Activated B cell treated with CpG ODN at 0.5 μM for 24 hours (primary cell): ENCODE data around the gene TMC8. TPM values are rescaled to one million over a fixed set of nuclear protein-coding genes. Genes with fewer than 3 reads are reported as not detected.
A peak's percentile ranks its signal among the peaks of the same experiment; 100 is the strongest.

ENCODE experiments used
- ATAC-seq: fragments of 200-7000 bp; cut with Tn5 transposase; one replicate; pipeline ENCODE4 v1.10.0; 2021; ENCODE audit warnings: low read depth, mild to moderate bottlenecking, moderate library complexity
- CTCF ChIA-PET: fragments of 350-600 bp; sonication (Branson Sonifier 250); formaldehyde crosslinking; loops from one replicate; lab custom pipeline; 2021; ENCODE audit warnings: antibody characterized with exemption; lab: Charles Lee
- POLR2A ChIA-PET: fragments of 350-600 bp; sonication (Branson Sonifier 250); formaldehyde crosslinking; loops from one replicate; lab custom pipeline; 2021; ENCODE audit warnings: antibody characterized with exemption; lab: Charles Lee
- DNase-seq: peaks from one replicate; pipeline ENCODE4 v3.0.0; 2022
- H3K27ac Mint-ChIP-seq: one replicate; pipeline ENCODE4 v1.8.0; 2020; ENCODE audit warnings: mixed read lengths
- H3K27me3 Mint-ChIP-seq: one replicate; pipeline ENCODE4 v1.8.0; 2021; ENCODE audit warnings: mixed read lengths
- H3K36me3 Mint-ChIP-seq: one replicate; pipeline ENCODE4 v1.8.0; 2021; ENCODE audit warnings: low read depth, mixed read lengths
- H3K4me1 Mint-ChIP-seq: one replicate; pipeline ENCODE4 v1.8.0; 2021; ENCODE audit warnings: mixed read lengths
- H3K4me3 Mint-ChIP-seq: one replicate; pipeline ENCODE4 v1.8.0; 2020; ENCODE audit warnings: mild to moderate bottlenecking, mixed read lengths
- H3K9me3 Mint-ChIP-seq: one replicate; pipeline ENCODE4 v1.8.0; 2020; ENCODE audit warnings: mixed read lengths
- intact Hi-C: fragments of 100-400 bp; cut with micrococcal nuclease; formaldehyde crosslinking; loops from one replicate; pipeline ENCODE4 v1.15.1; 2024
- total RNA-seq: library from RNA; stranded (reverse); gene quantifications from 2 replicates; pipeline ENCODE4 v1.2.3, GENCODE V29; 2022
- TF ChIP-seq, protein P1 (sequence below): fragments of 200-600 bp; IDR thresholded peaks from one replicate; pipeline ENCODE4 v1.8.0; 2022; ENCODE audit warnings: antibody characterized with exemption, mild to moderate bottlenecking

Gene TMC8
- total RNA-seq, 1 donor from 2014 or later: 181 TPM

DNA sequence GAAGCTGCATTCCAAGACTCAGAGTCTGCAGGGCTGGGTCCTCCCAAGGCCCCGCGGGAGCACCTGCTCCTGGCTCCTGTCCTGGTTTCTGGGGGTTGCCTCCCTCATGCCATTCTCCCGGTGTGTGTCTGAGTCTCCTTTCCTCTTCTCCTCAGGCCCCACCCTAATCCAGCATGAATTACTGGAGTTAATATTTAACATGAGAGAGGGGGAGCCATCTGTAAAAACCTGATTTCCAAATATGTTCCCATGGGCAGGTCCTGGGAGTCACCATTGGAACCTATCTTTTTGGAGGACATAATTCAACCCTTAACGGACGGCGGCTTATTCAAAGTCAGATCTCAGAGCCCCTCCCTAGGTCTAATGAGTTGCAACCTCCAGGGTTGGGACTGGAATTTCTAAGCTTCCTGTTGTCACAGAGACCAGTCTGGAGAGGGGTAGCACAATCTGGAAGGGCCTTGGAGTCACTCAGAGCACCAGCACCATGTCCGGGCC lies 21.0 kb downstream of the TMC8 start:
- Mint-ChIP-seq H3K4me3 (no peak overlapping the region), H3K4me1 (peaks cover 83% of the 10 kb centered on the region), H3K36me3 (no peaks in the 10 kb centered on the region), H3K27ac (peak overlapping the region; percentile 73), H3K9me3 (no peaks in the 10 kb centered on the region), H3K27me3 (no peaks in the 10 kb centered on the region)
- intact Hi-C loops: loop anchor here (10.0 kb wide), 1 partner anchor 687 kb away; no protein-coding TSS in a partner anchor
- DNase-seq: no peak
- ChIA-PET POLR2A (interaction anchor here (0.6 to 48.2 kb wide), 4 partner anchors 20 to 192 kb away, joined by 3 to 2404 read pairs (median 523); partner anchors contain the start of genes AFMID, SYNGR2, TK1 and TMC6), CTCF (no interaction called here)
- no peak for ATAC-seq
- TF ChIP-seq, protein P1, sequence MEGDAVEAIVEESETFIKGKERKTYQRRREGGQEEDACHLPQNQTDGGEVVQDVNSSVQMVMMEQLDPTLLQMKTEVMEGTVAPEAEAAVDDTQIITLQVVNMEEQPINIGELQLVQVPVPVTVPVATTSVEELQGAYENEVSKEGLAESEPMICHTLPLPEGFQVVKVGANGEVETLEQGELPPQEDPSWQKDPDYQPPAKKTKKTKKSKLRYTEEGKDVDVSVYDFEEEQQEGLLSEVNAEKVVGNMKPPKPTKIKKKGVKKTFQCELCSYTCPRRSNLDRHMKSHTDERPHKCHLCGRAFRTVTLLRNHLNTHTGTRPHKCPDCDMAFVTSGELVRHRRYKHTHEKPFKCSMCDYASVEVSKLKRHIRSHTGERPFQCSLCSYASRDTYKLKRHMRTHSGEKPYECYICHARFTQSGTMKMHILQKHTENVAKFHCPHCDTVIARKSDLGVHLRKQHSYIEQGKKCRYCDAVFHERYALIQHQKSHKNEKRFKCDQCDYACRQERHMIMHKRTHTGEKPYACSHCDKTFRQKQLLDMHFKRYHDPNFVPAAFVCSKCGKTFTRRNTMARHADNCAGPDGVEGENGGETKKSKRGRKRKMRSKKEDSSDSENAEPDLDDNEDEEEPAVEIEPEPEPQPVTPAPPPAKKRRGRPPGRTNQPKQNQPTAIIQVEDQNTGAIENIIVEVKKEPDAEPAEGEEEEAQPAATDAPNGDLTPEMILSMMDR: no peak

DNA sequence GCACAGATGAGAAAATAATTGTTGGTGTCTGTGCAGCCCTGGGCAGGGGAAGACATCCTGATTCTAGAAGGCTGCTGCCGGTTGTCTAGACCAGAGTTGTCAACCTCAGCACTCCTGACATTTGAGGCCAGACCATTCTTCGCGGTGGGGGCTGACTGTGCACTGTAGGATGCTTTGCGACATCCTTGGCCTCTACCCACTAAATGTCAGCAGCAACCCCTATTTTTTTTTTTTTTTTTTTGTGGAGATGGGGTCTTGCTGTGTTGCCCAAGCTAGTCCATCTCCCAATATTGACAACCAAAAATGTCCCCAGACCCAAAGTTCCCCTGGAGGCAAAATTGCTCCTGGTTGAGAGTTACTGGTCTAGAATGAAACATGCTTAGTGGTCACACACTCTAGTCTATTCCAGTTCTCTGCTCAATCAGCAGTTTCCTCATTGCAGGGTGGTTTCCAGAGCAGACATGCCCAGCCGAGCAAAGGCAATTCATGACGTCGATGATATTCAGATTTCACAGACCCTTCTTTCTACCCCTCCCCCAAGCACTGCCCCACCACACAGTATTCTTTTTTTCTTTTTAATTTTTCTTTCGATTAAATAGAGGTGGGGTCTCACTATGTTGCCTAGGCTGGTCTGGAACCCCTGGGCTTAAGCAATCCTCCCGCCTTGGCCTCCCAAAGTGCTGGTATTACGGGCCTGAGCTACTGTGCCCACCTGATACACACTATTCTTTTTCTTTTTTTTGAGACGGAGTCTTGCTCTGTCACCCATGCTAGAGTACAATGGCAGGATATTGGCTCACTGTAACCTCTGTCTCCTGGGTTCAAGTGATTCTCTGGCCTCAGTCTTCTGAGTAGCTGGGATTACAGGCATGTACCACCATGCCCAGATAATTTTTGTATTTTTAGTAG lies 24.6 kb downstream of the TMC8 start:
- intact Hi-C loops: loop anchor here (1.0 to 10.0 kb wide), 6 partner anchors 8 to 690 kb away; partner anchors contain the start of gene SYNGR2
- no peaks in the 10 kb centered on the region for H3K27me3 Mint-ChIP-seq
- no peaks in the 10 kb centered on the region for H3K36me3 Mint-ChIP-seq
- ATAC-seq (peak; percentile 74), DNase-seq (no peak)
- TF ChIP-seq, protein P1: no peak
- ChIA-PET CTCF (interaction anchor here (0.6 to 1.2 kb wide), 3 partner anchors 22 to 1973 kb away, joined by 3 to 4 read pairs (median 3); partner anchors contain the start of gene TNRC6C), POLR2A (interaction anchor here (0.7 to 48.2 kb wide), 3 partner anchors 18 to 1186 kb away, joined by 9 to 2404 read pairs (median 1040); partner anchors contain the start of genes AFMID, SYNGR2, TK1 and TMC6)
- H3K9me3 Mint-ChIP-seq: no peaks in the 10 kb centered on the region
- H3K4me3 Mint-ChIP-seq: peak overlapping the region; percentile 72
- H3K27ac Mint-ChIP-seq: peak overlapping the region; percentile 97
- H3K4me1 Mint-ChIP-seq: peaks cover 82% of the 10 kb centered on the region

DNA sequence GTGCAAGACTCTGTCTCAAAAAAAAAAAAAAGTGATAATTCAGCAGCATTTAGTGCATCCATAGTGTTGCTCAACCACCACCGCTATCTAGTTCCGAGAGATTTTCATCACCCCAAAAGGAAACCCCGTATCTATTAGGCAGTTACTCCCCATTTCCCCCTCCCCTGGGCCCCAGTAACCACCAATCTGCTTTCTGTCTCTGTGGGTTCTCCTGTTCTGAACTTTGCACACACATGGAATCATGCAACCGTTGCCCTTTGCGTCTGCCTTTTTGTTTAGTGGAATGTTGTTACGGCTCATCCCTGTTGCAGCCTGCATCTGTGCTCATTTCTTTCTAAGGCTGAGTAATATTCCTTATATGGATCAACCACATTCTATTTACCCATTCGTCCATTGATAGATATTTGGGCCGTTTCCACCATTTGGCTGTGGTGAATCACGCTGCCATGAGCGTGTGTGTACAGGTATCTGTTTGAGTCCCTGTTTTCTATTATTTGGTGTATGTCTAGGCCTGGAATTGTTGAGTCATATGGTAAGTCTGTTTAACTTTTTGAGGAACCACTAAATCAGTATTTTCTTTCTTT lies 29.1 kb downstream of the TMC8 start:
- ChIA-PET POLR2A (interaction anchor here (0.6 to 48.2 kb wide), 4 partner anchors 14 to 582 kb away, joined by 3 to 2404 read pairs (median 1204); partner anchors contain the start of genes AFMID, C17orf99, SYNGR2 and TK1), CTCF (no interaction called here)
- peaks cover 58% of the 10 kb centered on the region for H3K4me1 Mint-ChIP-seq
- H3K9me3 Mint-ChIP-seq: no peaks in the 10 kb centered on the region
- H3K27me3 Mint-ChIP-seq: no peaks in the 10 kb centered on the region
- peak overlapping the region; percentile 81 for H3K27ac Mint-ChIP-seq
- ATAC-seq (peak; percentile 12), DNase-seq (no peak)
- intact Hi-C loops: loop anchor here (10.0 kb wide), 1 partner anchor 695 kb away; no protein-coding TSS in a partner anchor
- H3K36me3 Mint-ChIP-seq: no peaks in the 10 kb centered on the region
- H3K4me3 Mint-ChIP-seq: peak overlapping the region; percentile 42
- TF ChIP-seq, protein P1: no peak

DNA sequence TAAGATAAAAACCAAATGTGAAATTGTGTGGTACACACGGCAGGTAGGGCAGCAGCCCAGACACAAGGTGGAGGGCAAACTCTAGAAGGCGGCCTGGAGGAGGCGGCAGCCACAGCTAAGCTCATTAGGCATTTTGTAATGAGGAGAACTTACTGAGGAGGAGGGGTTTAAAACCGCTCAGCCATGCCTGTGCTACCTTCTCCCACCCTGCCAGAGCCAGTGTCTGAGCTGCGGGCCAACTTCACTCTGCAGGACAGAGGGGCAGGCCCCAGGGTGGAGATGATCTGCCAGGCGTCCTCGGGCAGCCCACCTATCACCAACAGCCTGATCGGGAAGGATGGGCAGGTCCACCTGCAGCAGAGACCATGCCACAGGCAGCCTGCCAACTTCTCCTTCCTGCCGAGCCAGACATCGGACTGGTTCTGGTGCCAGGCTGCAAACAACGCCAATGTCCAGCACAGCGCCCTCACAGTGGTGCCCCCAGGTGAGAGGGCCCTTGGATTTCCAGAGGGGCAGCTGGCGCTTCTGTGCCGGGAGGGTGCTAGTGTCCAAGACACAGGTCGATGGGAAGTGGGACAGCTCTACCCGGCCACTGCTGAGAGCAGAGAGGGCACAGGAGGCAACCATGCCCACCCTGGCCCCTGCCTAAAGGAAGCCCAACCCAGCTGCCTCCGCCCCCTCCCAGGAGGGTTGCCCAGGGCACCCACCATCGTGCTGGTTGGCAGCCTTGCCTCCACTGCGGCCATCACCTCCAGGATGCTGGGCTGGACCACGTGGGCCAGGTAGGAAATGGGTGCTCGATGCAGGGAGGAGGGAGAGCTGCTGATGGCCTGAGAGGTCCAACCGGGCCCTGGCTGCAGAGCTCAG lies 33.5 kb downstream of the TMC8 start:
- ChIA-PET POLR2A (interaction anchor here (0.6 to 48.2 kb wide), 5 partner anchors 9 to 196 kb away, joined by 3 to 2404 read pairs (median 6); partner anchors contain the start of genes AFMID, C17orf99, SOCS3 and SYNGR2), CTCF (interaction anchor here (2.9 kb wide), 1 partner anchor 12 kb away, joined by 10 read pairs; no protein-coding TSS in a partner anchor)
- TF ChIP-seq, protein P1: no peak
- H3K4me3 Mint-ChIP-seq: no peak overlapping the region
- H3K27ac Mint-ChIP-seq: no peak overlapping the region
- no peaks in the 10 kb centered on the region for H3K27me3 Mint-ChIP-seq
- H3K36me3 Mint-ChIP-seq: no peaks in the 10 kb centered on the region
- intact Hi-C loops: no loop called here
- ATAC-seq: no peak
- DNase-seq: no peak
- no peaks in the 10 kb centered on the region for H3K9me3 Mint-ChIP-seq
- H3K4me1 Mint-ChIP-seq: peaks cover 40% of the 10 kb centered on the region
